ENCODE results near the gene IL1RL1. TPM values are rescaled to one million over a fixed set of nuclear protein-coding genes. Genes with fewer than 3 reads are reported as not detected.

The IL1RL1 gene
- polyA plus RNA-seq, 1 donor from 2014 or later: not detected

GRCh38 chr2:102335871-102336366 lies 24.6 kb downstream of the IL1RL1 start:
- H3K4me3 ChIP-seq (ENCODE audit: low read length): no peak overlapping the region
- no peaks in the 10 kb centered on the region for H3K79me2 ChIP-seq (replicated peaks; ENCODE audit: insufficient read depth, low read length)
- H3F3A ChIP-seq (ENCODE audit: insufficient read depth, low read length, poor library complexity, severe bottlenecking): no peaks in the 10 kb centered on the region
- no peak overlapping the region for H3K27ac ChIP-seq (ENCODE audit: low read length)
- no peak overlapping the region for H3K4me2 ChIP-seq (ENCODE audit: low read length)
- no peak overlapping the region for H3K9ac ChIP-seq (ENCODE audit: low read length)
- no peaks in the 10 kb centered on the region for H3K27me3 ChIP-seq (ENCODE audit: insufficient read depth, low read depth, low read length)
- no peak for TF ChIP-seq MXI1 (conservative IDR thresholded peaks at IDR 0.05; ENCODE audit: poor library complexity, severe bottlenecking)
- no peak for TF ChIP-seq POLR2AphosphoS5 (IDR thresholded peaks at IDR 0.05)
- TF ChIP-seq, protein P1, sequence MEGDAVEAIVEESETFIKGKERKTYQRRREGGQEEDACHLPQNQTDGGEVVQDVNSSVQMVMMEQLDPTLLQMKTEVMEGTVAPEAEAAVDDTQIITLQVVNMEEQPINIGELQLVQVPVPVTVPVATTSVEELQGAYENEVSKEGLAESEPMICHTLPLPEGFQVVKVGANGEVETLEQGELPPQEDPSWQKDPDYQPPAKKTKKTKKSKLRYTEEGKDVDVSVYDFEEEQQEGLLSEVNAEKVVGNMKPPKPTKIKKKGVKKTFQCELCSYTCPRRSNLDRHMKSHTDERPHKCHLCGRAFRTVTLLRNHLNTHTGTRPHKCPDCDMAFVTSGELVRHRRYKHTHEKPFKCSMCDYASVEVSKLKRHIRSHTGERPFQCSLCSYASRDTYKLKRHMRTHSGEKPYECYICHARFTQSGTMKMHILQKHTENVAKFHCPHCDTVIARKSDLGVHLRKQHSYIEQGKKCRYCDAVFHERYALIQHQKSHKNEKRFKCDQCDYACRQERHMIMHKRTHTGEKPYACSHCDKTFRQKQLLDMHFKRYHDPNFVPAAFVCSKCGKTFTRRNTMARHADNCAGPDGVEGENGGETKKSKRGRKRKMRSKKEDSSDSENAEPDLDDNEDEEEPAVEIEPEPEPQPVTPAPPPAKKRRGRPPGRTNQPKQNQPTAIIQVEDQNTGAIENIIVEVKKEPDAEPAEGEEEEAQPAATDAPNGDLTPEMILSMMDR (IDR thresholded peaks at IDR 0.05; ENCODE audit: poor library complexity, severe bottlenecking): no peak
- TF ChIP-seq SMC3 (conservative IDR thresholded peaks at IDR 0.05; ENCODE audit: poor library complexity): no peak
- TF ChIP-seq EZH2 (IDR thresholded peaks at IDR 0.05; ENCODE audit: borderline replicate concordance, insufficient read depth, low read length, poor library complexity, severe bottlenecking): no peak
- TF ChIP-seq RAD21 (conservative IDR thresholded peaks at IDR 0.05): no peak
- no peak for TF ChIP-seq EP300 (conservative IDR thresholded peaks at IDR 0.05; ENCODE audit: poor library complexity, severe bottlenecking)
- TF ChIP-seq, protein P2, sequence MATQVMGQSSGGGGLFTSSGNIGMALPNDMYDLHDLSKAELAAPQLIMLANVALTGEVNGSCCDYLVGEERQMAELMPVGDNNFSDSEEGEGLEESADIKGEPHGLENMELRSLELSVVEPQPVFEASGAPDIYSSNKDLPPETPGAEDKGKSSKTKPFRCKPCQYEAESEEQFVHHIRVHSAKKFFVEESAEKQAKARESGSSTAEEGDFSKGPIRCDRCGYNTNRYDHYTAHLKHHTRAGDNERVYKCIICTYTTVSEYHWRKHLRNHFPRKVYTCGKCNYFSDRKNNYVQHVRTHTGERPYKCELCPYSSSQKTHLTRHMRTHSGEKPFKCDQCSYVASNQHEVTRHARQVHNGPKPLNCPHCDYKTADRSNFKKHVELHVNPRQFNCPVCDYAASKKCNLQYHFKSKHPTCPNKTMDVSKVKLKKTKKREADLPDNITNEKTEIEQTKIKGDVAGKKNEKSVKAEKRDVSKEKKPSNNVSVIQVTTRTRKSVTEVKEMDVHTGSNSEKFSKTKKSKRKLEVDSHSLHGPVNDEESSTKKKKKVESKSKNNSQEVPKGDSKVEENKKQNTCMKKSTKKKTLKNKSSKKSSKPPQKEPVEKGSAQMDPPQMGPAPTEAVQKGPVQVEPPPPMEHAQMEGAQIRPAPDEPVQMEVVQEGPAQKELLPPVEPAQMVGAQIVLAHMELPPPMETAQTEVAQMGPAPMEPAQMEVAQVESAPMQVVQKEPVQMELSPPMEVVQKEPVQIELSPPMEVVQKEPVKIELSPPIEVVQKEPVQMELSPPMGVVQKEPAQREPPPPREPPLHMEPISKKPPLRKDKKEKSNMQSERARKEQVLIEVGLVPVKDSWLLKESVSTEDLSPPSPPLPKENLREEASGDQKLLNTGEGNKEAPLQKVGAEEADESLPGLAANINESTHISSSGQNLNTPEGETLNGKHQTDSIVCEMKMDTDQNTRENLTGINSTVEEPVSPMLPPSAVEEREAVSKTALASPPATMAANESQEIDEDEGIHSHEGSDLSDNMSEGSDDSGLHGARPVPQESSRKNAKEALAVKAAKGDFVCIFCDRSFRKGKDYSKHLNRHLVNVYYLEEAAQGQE (IDR thresholded peaks at IDR 0.05; ENCODE audit: borderline replicate concordance): no peak
- no peak for TF ChIP-seq TAF1 (IDR thresholded peaks at IDR 0.05; ENCODE audit: low read depth)
- H3K36me3 ChIP-seq (ENCODE audit: insufficient read depth, low read length): no peaks in the 10 kb centered on the region
- no peaks in the 10 kb centered on the region for H3K9me3 ChIP-seq (ENCODE audit: low read length)
- no peaks in the 10 kb centered on the region for H3K9me2 ChIP-seq (ENCODE audit: insufficient read depth, low read length)
- no peak overlapping the region for H2AFZ ChIP-seq (ENCODE audit: low read depth, low read length)
- H4K20me1 ChIP-seq (ENCODE audit: insufficient read depth): no peaks in the 10 kb centered on the region

- Histone ChIP-seq H3K36me3 (ENCODE audit: insufficient read depth, low read length) (no peaks in the 10 kb centered on the region), H3K79me2 (replicated peaks; ENCODE audit: insufficient read depth, low read length) (no peaks in the 10 kb centered on the region), H3K27me3 (ENCODE audit: insufficient read depth, low read depth, low read length) (no peaks in the 10 kb centered on the region), H3K9me2 (ENCODE audit: insufficient read depth, low read length) (no peaks in the 10 kb centered on the region), H3K9me3 (ENCODE audit: low read length) (no peaks in the 10 kb centered on the region), H3F3A (ENCODE audit: insufficient read depth, low read length, poor library complexity, severe bottlenecking) (no peaks in the 10 kb centered on the region), H3K9ac (ENCODE audit: low read length) (no peak overlapping the region), H3K4me3 (ENCODE audit: low read length) (no peak overlapping the region), H2AFZ (ENCODE audit: low read depth, low read length) (no peak overlapping the region), H4K20me1 (ENCODE audit: insufficient read depth) (no peaks in the 10 kb centered on the region), H3K27ac (ENCODE audit: low read length) (no peak overlapping the region), H3K4me2 (ENCODE audit: low read length) (no peak overlapping the region)
- TF ChIP-seq SMC3 (conservative IDR thresholded peaks at IDR 0.05; ENCODE audit: poor library complexity) (no peak), EZH2 (IDR thresholded peaks at IDR 0.05; ENCODE audit: borderline replicate concordance, insufficient read depth, low read length, poor library complexity, severe bottlenecking) (no peak), EP300 (conservative IDR thresholded peaks at IDR 0.05; ENCODE audit: poor library complexity, severe bottlenecking) (no peak), RAD21 (conservative IDR thresholded peaks at IDR 0.05) (no peak), POLR2AphosphoS5 (IDR thresholded peaks at IDR 0.05) (no peak), TAF1 (IDR thresholded peaks at IDR 0.05; ENCODE audit: low read depth) (no peak), MXI1 (conservative IDR thresholded peaks at IDR 0.05; ENCODE audit: poor library complexity, severe bottlenecking) (no peak)
- TF ChIP-seq, protein P2 (IDR thresholded peaks at IDR 0.05; ENCODE audit: borderline replicate concordance): no peak
- TF ChIP-seq, protein P1 (IDR thresholded peaks at IDR 0.05; ENCODE audit: poor library complexity, severe bottlenecking): no peak
Observed at GRCh38 chr2:102336502-102336945, 25.2 kb downstream of the IL1RL1 start.
